Choroid plexus epithelial cell (primary cell): ENCODE data around the gene ITGA6.

Experiments used
- DNase-seq: peaks from one replicate; pipeline ENCODE4 v3.0.0-alpha.2; 2010; ENCODE audit warnings: low read depth
- H3K4me3 ChIP-seq: 2 replicates; pipeline ENCODE4 v1.5.1; 2011; ENCODE audit warnings: low read depth, mild to moderate bottlenecking, control low read depth, low read length, moderate library complexity
- CTCF ChIP-seq: conservative IDR thresholded peaks from 2 replicates; pipeline ENCODE4 v1.5.1; 2011; ENCODE audit warnings: low read depth, mild to moderate bottlenecking, control low read depth, inconsistent platforms, low read length, moderate library complexity

Gene ITGA6

GRCh38 chr2:172404824-172405223, 22.6 kb upstream of the ITGA6 start:
- no peak overlapping the region for H3K4me3 ChIP-seq
- no peak for TF ChIP-seq CTCF
- peak; percentile 83 for DNase-seq

- TF ChIP-seq CTCF, result no peak
- no peak overlapping the region for H3K4me3 ChIP-seq
- DNase-seq, result no peak
Measured at GRCh38 chr2:172405673-172406072, 21.7 kb upstream of the ITGA6 start.

GRCh38 chr2:172408143-172408766, 19.1 kb upstream of the ITGA6 start:
- H3K4me3 ChIP-seq, result no peak overlapping the region
- no peak for TF ChIP-seq CTCF
- no peak for DNase-seq

- TF ChIP-seq CTCF, result no peak
- no peak for DNase-seq
- no peak overlapping the region for H3K4me3 ChIP-seq
Measured at GRCh38 chr2:172409042-172409441, 18.3 kb upstream of the ITGA6 start.

- TF ChIP-seq CTCF, result no peak
- DNase-seq, result no peak
Measured at GRCh38 chr2:172412984-172413492, 14.3 kb upstream of the ITGA6 start.

GRCh38 chr2:172415157-172415864, 12.1 kb upstream of the ITGA6 start:
- H3K4me3 ChIP-seq, result no peak overlapping the region
- DNase-seq, result no peak
- no peak for TF ChIP-seq CTCF

More at GRCh38 chr2:172412984-172413492, 14.3 kb upstream of the ITGA6 start:
- H3K4me3 ChIP-seq, result no peak overlapping the region

- DNase-seq, result no peak
- H3K4me3 ChIP-seq, result no peak overlapping the region
- TF ChIP-seq CTCF, result no peak
Measured at GRCh38 chr2:172415865-172416183, 11.6 kb upstream of the ITGA6 start.
